ENCODE data around the gene LMNA. TPM values are rescaled to one million over a fixed set of nuclear protein-coding genes. Genes with fewer than 3 reads are reported as not detected.

LMNA gene
- total and polyA plus RNA-seq, 10 of the 15 experiments (the other 5 are each of a cell fraction or from before 2014, with no cell fraction given): 0.42 to 334 (median 81.1) TPM

GRCh38 chr1:156123356-156124196 lies 9.1 kb downstream of the LMNA start (continued):
- peak; percentile 33; the same call in 1 of the 2 replicates for TF ChIP-seq RELB (IDR thresholded peaks at IDR 0.05; ENCODE audit: low read depth)
- TF ChIP-seq TCF12 (IDR thresholded peaks at IDR 0.05; ENCODE audit: low read depth, low read length): no peak

DNA sequence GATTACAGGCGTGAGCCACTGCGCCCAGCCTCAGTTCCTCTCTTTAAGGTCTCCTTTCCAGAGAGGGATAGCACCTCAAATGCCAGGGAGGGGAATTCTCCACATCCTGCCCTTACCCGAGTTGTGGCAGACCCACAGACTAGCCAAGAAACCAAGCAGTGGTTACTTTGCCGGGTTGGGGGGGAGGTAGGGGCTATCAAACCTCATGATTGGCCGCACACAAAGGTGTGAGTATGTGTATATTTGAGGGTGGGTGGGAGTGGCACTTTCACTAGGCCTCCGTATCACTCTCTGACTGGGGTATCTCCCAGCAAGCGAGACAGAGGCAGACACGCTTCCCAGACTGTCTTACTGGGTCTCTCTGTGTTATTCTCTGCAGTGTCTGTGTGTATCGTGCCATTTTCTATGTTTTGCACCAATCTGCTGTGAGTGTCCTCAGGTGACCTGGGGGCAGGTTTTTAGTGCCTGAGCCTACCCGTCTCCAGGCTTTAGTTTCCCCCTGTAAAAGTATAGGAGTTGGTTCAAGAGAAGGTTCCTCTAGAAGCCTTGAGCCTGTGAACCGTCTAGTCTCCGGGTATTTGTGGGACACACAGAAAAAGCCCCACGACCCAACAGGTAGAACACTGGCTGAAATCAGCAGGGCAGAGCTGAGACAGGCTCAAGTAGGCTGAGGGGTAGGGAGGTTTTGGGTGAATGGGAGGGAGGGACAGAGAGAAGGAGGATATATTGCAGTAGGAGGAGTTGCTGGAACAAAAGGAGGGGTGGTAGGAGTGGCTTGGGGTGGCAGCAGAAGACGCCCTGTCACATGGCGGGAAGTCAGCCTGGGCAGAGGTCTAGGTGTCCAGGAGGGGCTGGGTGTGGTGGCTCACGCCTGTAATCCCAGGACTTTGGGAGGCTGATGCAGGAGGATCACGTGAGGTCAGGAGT lies 10.3 kb downstream of the LMNA start:
- H3K4me2 ChIP-seq (ENCODE audit: control insufficient read depth, insufficient read depth): peak overlapping the region; percentile 77
- WGBS (ENCODE audit: insufficient coverage, insufficient replicate concordance, low lambda C conversion rate, missing lambda C conversion rate): 54% methylated on average over 17 of the region's 17 CpGs
- peak overlapping the region; percentile 7; the same call in 1 of the 2 replicates for H2AFZ ChIP-seq (ENCODE audit: control insufficient read depth, low read depth, low read length)
- H3K9me3 ChIP-seq (replicated peaks; ENCODE audit: control insufficient read depth, insufficient read depth, low read length): no peaks in the 10 kb centered on the region
- peaks cover 79% of the 10 kb centered on the region for H3K4me1 ChIP-seq (ENCODE audit: control insufficient read depth, insufficient read depth, low read length)
- peak overlapping the region; percentile 9; the same call in 1 of the 2 replicates for H3K4me3 ChIP-seq
- FAIRE-seq (peak; percentile 69), DNase-seq (ENCODE audit: low read depth, low spot score) (peak; percentile 52), ATAC-seq (peak; percentile 42)
- ChIA-PET SMC1A (ENCODE audit: uncharacterized antibody, unreplicated experiment) (interaction anchor here (1.4 to 23.6 kb wide), 3 partner anchors 7 to 26 kb away, joined by 3 to 874 read pairs (median 92); partner anchors contain the start of gene LMNA), RAD21 (ENCODE audit: unreplicated experiment) (interaction anchor here (0.6 to 22.2 kb wide), 3 partner anchors 9 to 213 kb away, joined by 3 to 695 read pairs (median 105); partner anchors contain the start of genes CCT3 and LMNA), POLR2A (interaction anchor here (0.6 to 12.7 kb wide), 6 partner anchors 7 to 65 kb away, joined by 4 to 128 read pairs (median 41); partner anchors contain the start of gene LMNA), CTCF (interaction anchor here (0.7 to 25.7 kb wide), 6 partner anchors 11 to 58 kb away, joined by 3 to 1294 read pairs (median 32); partner anchors contain the start of gene LMNA)
- intact Hi-C loops (cut with micrococcal nuclease; ENCODE audit: unreplicated experiment): no loop called here
- peaks cover 69% of the 10 kb centered on the region for H3K79me2 ChIP-seq (ENCODE audit: control insufficient read depth, insufficient read depth, low read length)
- TSS peak; percentile 97 for BruUV-seq (replicated peaks)
- no peaks in the 10 kb centered on the region for H4K20me1 ChIP-seq (ENCODE audit: control insufficient read depth, insufficient read depth)
- in situ Hi-C loops (cut with MboI): no loop called here
- peak overlapping the region; percentile 94 for H3K27ac ChIP-seq (ENCODE audit: control insufficient read depth, insufficient read depth)
- H3K36me3 ChIP-seq (ENCODE audit: control insufficient read depth in 2 of 2, insufficient read depth in 2 of 2, low read length in 1 of 2): no peaks in the 10 kb centered on the region; a peak in 2 of 4 replicates
- H3K9ac ChIP-seq (ENCODE audit: control insufficient read depth, insufficient read depth, low read length): peak overlapping the region; percentile 36; the same call in 1 of the 2 replicates
- no peaks in the 10 kb centered on the region for H3K27me3 ChIP-seq (replicated peaks in 1 of 2; ENCODE audit: control insufficient read depth in 2 of 2, insufficient read depth in 2 of 2, low read length in 1 of 2)
- TF ChIP-seq NFXL1 (IDR thresholded peaks at IDR 0.05; ENCODE audit: borderline replicate concordance) (no peak), ZBTB33 (IDR thresholded peaks at IDR 0.05) (no peak), NFYB (IDR thresholded peaks at IDR 0.05; ENCODE audit: insufficient read depth, low read depth, low read length) (0 out of 2 replicates have a peak, but pooled peaks have one; percentile 33), STAT1 (conservative IDR thresholded peaks at IDR 0.05) (no peak), ZNF274 (IDR thresholded peaks at IDR 0.05; ENCODE audit: insufficient read depth, insufficient read length) (no peak), ATF7 (IDR thresholded peaks at IDR 0.05; ENCODE audit: low read depth) (no peak), BCL3 (IDR thresholded peaks at IDR 0.05; ENCODE audit: borderline replicate concordance, insufficient read depth, low read depth, low read length, poor library complexity, severe bottlenecking) (no peak), MYC (IDR thresholded peaks at IDR 0.05; ENCODE audit: insufficient read depth, insufficient read length, insufficient replicate concordance, low read length, severe bottlenecking) (no peak)
- TF ChIP-seq, protein P1, sequence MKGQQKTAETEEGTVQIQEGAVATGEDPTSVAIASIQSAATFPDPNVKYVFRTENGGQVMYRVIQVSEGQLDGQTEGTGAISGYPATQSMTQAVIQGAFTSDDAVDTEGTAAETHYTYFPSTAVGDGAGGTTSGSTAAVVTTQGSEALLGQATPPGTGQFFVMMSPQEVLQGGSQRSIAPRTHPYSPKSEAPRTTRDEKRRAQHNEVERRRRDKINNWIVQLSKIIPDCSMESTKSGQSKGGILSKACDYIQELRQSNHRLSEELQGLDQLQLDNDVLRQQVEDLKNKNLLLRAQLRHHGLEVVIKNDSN (IDR thresholded peaks at IDR 0.05; ENCODE audit: borderline replicate concordance, extremely low read length, insufficient read depth, low read depth, low read length): peak; percentile 13

All from GM12878 (cell line).